ENCODE data around the gene TNFSF8.

The TNFSF8 gene

DNA sequence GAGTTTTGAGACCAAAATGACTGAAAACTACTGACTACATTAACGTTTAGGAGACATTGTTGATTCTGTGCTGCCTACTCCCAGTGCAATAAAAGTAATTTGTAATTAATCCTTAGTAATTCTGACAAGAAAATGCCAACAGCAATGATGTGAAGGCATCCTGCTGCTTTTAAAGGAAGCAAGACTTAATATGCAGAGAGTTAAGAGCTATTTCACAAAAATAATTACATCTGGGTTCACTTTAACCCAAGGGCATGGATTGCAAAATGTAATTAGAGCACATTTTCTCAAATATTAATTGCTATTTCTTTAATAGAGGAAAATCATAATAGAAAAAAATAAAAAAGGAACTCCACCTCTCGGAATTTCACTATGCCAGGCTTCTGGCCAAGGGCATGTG lies 22.7 kb upstream of the TNFSF8 start:
- H3K9me3 Mint-ChIP-seq, result no peaks in the 10 kb centered on the region
- H3K4me3 Mint-ChIP-seq, result no peak overlapping the region
- peaks cover 59% of the 10 kb centered on the region for H3K4me1 Mint-ChIP-seq (ENCODE audit: low read depth)
- intact Hi-C loops (cut with micrococcal nuclease), result no loop called here
- peaks cover 1% of the 10 kb centered on the region for H3K27me3 Mint-ChIP-seq
- H3K36me3 Mint-ChIP-seq (ENCODE audit: low read depth), result no peaks in the 10 kb centered on the region
- peak overlapping the region; percentile 90 for H3K27ac Mint-ChIP-seq

DNA sequence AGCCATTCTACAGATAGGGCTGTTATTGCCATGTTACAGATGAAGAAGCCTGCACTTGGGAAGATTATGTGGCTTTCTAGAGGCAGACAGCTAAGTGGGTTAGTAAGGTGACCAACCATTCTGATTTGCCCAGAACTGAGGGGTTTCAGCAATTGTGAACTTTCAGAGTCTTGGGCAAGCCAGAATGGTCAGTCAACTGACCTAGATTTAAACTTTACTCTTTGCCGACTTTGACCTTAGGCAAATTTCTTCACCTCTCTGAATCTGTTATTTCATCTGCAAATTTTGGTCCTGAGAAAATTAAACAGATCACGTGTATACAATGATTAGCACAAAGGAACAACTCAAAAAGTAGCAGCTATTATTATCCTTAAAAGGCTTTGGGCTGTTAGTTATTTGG lies 20.4 kb upstream of the TNFSF8 start:
- intact Hi-C loops (cut with micrococcal nuclease), result no loop called here
- Mint-ChIP-seq H3K27ac (no peak overlapping the region), H3K27me3 (peaks cover 1% of the 10 kb centered on the region), H3K36me3 (ENCODE audit: low read depth) (no peaks in the 10 kb centered on the region), H3K4me3 (no peak overlapping the region), H3K9me3 (no peaks in the 10 kb centered on the region), H3K4me1 (ENCODE audit: low read depth) (peaks cover 60% of the 10 kb centered on the region)

DNA sequence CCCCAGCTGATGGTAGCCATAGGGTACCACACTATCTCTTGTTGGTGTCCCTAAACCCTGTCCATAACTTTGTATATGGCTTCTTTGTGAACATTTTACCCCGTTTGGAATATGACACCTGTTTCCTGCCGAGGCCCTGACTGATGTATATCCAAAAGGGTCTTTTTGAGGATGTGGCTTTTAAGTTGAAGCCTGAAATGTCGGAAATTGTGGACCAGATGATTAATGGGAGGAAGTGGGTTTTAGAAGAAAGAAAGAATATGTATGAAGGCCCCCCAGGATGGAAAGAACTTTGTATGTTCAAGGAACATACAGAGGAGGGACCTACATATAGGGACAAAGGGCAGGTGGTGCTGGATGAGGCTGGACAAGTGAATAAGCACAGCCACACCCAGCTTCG lies 16.7 kb upstream of the TNFSF8 start:
- Mint-ChIP-seq H3K36me3 (ENCODE audit: low read depth) (no peaks in the 10 kb centered on the region), H3K27ac (peak overlapping the region; percentile 6), H3K27me3 (peaks cover 1% of the 10 kb centered on the region), H3K4me3 (no peak overlapping the region), H3K9me3 (no peaks in the 10 kb centered on the region), H3K4me1 (ENCODE audit: low read depth) (peaks cover 48% of the 10 kb centered on the region)
- intact Hi-C loops (cut with micrococcal nuclease), result no loop called here

- no peak overlapping the region for H3K4me3 Mint-ChIP-seq
- peak overlapping the region; percentile 27 for H3K27ac Mint-ChIP-seq
- no peaks in the 10 kb centered on the region for H3K36me3 Mint-ChIP-seq (ENCODE audit: low read depth)
- intact Hi-C loops (cut with micrococcal nuclease), result no loop called here
- H3K27me3 Mint-ChIP-seq, result no peaks in the 10 kb centered on the region
- H3K4me1 Mint-ChIP-seq (ENCODE audit: low read depth), result peaks cover 37% of the 10 kb centered on the region
- no peaks in the 10 kb centered on the region for H3K9me3 Mint-ChIP-seq
Measured at GRCh38 chr9:114945616-114946412, 15.4 kb upstream of the TNFSF8 start.

- intact Hi-C loops (cut with micrococcal nuclease), result no loop called here
- peaks cover 55% of the 10 kb centered on the region for H3K4me1 Mint-ChIP-seq (ENCODE audit: low read depth)
- H3K36me3 Mint-ChIP-seq (ENCODE audit: low read depth), result no peaks in the 10 kb centered on the region
- no peaks in the 10 kb centered on the region for H3K9me3 Mint-ChIP-seq
- no peak overlapping the region for H3K27ac Mint-ChIP-seq
- H3K27me3 Mint-ChIP-seq, result no peaks in the 10 kb centered on the region
- H3K4me3 Mint-ChIP-seq, result no peak overlapping the region
Measured at GRCh38 chr9:114941376-114941775, 11.0 kb upstream of the TNFSF8 start.

GRCh38 chr9:114938687-114939575 lies 8.5 kb upstream of the TNFSF8 start:
- Mint-ChIP-seq H3K4me3 (no peak overlapping the region), H3K4me1 (ENCODE audit: low read depth) (peaks cover 44% of the 10 kb centered on the region)
- intact Hi-C loops (cut with micrococcal nuclease), result no loop called here

DNA sequence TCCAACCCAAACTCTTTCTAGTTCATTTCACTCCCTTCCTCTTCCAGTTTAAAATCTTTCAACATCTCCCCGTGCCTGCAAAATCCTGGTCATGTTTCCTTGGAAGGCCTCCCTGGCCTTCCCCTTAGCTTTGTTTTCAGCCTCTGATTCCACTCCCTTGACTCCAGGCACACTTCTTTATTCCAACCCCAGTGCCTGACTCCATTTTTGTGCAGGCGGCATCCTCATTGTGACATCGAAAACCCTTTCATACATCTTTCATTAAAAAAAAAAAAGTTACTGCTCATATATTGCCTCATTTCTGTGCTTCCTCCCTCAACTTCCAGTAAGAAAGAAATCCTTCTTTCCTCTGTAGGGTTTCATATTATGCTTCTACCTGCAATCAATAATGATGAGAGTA lies 7.1 kb upstream of the TNFSF8 start:
- H3K27ac Mint-ChIP-seq, result peak overlapping the region; percentile 82
- no peaks in the 10 kb centered on the region for H3K27me3 Mint-ChIP-seq
- intact Hi-C loops (cut with micrococcal nuclease), result no loop called here

More at GRCh38 chr9:114938687-114939575, 8.5 kb upstream of the TNFSF8 start:
- Mint-ChIP-seq H3K36me3 (ENCODE audit: low read depth) (no peaks in the 10 kb centered on the region), H3K27ac (no peak overlapping the region), H3K9me3 (no peaks in the 10 kb centered on the region), H3K27me3 (no peaks in the 10 kb centered on the region)

GRCh38 chr9:114936581-114936980 lies 6.2 kb upstream of the TNFSF8 start:
- Mint-ChIP-seq H3K4me1 (ENCODE audit: low read depth) (peaks cover 44% of the 10 kb centered on the region), H3K9me3 (no peaks in the 10 kb centered on the region), H3K27me3 (peaks cover 3% of the 10 kb centered on the region), H3K4me3 (no peak overlapping the region), H3K27ac (no peak overlapping the region), H3K36me3 (ENCODE audit: low read depth) (no peaks in the 10 kb centered on the region)
- intact Hi-C loops (cut with micrococcal nuclease), result no loop called here

More for the DNA sequence above, 7.1 kb upstream of the TNFSF8 start:
- H3K4me1 Mint-ChIP-seq (ENCODE audit: low read depth), result peaks cover 44% of the 10 kb centered on the region
- H3K4me3 Mint-ChIP-seq, result peak overlapping the region; percentile 10
- no peaks in the 10 kb centered on the region for H3K36me3 Mint-ChIP-seq (ENCODE audit: low read depth)
- H3K9me3 Mint-ChIP-seq, result no peaks in the 10 kb centered on the region

DNA sequence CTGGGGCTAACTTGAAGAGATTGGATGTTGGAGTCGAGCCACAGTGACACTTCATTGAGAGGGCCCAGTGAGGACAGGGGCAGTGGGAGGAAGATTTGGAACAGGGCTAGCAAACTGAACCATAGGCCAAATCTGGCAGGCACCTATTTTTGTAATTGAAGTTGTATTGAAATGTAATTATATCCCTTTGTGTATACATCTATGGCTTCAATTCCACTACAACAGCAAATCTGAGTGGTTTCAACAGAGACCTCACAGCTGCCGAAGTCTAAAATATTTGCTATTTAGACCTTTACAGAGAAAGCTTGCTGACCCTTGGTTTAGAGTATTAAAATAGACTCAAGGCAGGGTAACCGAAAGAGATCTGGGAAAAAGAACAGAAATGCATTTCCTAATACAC lies 4.7 kb upstream of the TNFSF8 start:
- peaks cover 3% of the 10 kb centered on the region for H3K27me3 Mint-ChIP-seq
- H3K4me3 Mint-ChIP-seq, result no peak overlapping the region
- no peaks in the 10 kb centered on the region for H3K9me3 Mint-ChIP-seq
- peaks cover 51% of the 10 kb centered on the region for H3K4me1 Mint-ChIP-seq (ENCODE audit: low read depth)
- H3K27ac Mint-ChIP-seq, result no peak overlapping the region
- intact Hi-C loops (cut with micrococcal nuclease), result no loop called here
- no peaks in the 10 kb centered on the region for H3K36me3 Mint-ChIP-seq (ENCODE audit: low read depth)

DNA sequence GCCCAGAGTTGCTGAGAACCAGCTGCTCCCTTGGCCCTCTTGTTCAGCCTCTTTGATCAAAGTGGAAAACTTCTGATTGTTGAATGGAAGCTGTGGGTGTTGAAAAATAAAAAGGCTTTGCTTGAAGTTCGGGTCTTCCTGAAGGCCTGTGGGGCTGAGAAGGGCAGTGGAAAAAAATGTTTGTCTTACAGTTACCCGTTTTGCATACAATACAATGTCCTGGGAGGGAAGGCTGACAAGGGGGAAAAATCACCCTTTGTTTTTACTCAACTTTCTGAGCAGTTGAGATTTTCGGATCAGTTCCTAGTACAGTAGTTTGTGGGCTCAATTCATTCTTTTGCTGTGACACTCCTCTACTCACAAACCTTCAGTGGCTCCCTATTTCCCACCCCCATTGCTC lies 2.1 kb upstream of the TNFSF8 start:
- H3K27me3 Mint-ChIP-seq, result peaks cover 3% of the 10 kb centered on the region
- intact Hi-C loops (cut with micrococcal nuclease), result no loop called here
- no peak overlapping the region for H3K4me3 Mint-ChIP-seq
- H3K36me3 Mint-ChIP-seq (ENCODE audit: low read depth), result no peaks in the 10 kb centered on the region
- no peaks in the 10 kb centered on the region for H3K9me3 Mint-ChIP-seq
- peak overlapping the region; percentile 23 for H3K27ac Mint-ChIP-seq
- peaks cover 50% of the 10 kb centered on the region for H3K4me1 Mint-ChIP-seq (ENCODE audit: low read depth)

DNA sequence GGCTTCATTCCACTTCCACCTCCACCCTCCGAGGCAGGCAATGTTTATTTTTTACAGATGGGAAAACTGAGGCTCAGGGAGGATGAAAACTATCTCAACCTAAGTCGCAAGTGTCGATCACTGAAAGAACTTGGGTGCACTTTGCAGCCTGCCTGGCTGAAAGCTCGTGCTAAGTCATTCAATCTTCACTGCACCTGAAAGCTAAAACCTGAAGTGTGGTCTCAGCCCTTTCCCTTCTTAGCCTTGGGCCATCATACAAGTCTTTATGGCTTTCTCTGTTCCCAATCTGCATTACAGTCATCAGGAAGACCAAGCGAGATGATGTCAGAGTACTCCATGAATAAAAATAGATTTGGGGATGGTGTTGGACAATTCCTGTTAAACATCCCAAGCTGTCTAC lies 1.0 kb upstream of the TNFSF8 start:
- intact Hi-C loops (cut with micrococcal nuclease), result no loop called here
- Mint-ChIP-seq H3K27me3 (peaks cover 3% of the 10 kb centered on the region), H3K27ac (peak overlapping the region; percentile 92), H3K4me1 (ENCODE audit: low read depth) (peaks cover 45% of the 10 kb centered on the region), H3K9me3 (no peaks in the 10 kb centered on the region), H3K36me3 (ENCODE audit: low read depth) (no peaks in the 10 kb centered on the region), H3K4me3 (no peak overlapping the region)

DNA sequence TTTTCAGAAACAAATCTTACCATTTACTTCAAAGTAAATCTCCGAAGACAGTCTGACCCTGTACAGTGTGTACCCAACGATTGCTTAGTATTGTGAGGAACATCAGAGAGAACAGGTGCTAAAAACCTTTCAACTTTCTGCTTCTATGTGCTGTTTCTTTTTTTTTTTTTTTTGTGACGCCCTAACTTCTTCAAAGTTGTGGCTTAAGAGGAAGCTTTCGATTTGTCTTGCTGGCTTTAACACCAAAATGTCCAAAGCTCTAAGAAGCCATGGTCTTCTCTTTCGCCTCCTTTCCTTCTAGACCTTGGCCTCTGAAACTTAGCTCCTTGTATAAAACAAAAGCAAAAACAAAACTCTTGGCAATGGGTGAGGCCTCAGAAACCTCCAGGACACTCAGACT lies 1.2 kb downstream of the TNFSF8 start:
- Mint-ChIP-seq H3K27ac (peak overlapping the region; percentile 92), H3K9me3 (no peaks in the 10 kb centered on the region), H3K4me1 (ENCODE audit: low read depth) (peaks cover 48% of the 10 kb centered on the region), H3K4me3 (peak overlapping the region; percentile 79), H3K36me3 (ENCODE audit: low read depth) (no peaks in the 10 kb centered on the region), H3K27me3 (peaks cover 3% of the 10 kb centered on the region)
- intact Hi-C loops (cut with micrococcal nuclease), result loop anchor here (5.0 kb wide), 2 partner anchors 38 to 68 kb away; no protein-coding TSS in a partner anchor

DNA sequence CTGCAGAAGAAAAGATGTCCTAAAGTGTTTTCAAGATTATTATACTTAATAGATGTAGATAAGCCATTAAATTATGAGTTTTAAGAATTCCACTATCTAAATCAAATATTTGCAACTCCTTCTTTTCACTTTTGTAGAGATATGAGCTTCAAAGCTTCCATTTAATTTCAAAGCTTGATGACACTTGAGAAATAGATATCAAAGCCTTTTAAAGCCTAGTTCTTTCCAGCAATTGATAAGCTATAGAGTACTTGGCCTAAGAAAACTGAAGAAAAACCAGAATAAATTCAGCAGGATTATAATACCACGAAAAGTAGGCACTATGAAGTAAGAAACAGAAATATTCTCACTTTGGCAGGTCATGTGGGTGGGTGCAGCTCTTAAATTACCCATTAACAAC lies 1.7 kb downstream of the TNFSF8 start:
- intact Hi-C loops (cut with micrococcal nuclease), result loop anchor here (5.0 kb wide), 2 partner anchors 39 to 69 kb away; no protein-coding TSS in a partner anchor
- Mint-ChIP-seq H3K27me3 (peaks cover 3% of the 10 kb centered on the region), H3K36me3 (ENCODE audit: low read depth) (no peaks in the 10 kb centered on the region), H3K9me3 (no peaks in the 10 kb centered on the region), H3K4me1 (ENCODE audit: low read depth) (peaks cover 54% of the 10 kb centered on the region), H3K27ac (peak overlapping the region; percentile 92), H3K4me3 (peak overlapping the region; percentile 42)

DNA sequence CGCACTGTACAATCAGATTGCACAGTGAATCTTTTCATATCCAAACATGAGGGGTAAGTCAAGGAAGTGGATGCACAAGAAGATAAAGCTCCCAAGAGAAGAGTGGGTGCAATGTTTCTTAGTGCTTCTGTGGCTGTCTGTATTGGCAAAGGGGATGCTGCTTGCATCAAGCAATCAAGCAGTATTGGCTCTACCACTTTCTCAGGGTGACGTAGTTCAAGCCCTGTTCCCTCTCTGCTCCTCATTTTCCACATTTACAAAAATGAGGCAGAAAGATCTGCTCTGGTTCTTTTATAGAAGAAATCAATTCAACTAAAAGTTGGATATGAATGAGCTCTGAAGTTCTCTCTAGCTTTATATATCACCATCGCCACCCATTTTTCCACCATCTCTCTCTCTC lies 2.3 kb downstream of the TNFSF8 start:
- peaks cover 59% of the 10 kb centered on the region for H3K4me1 Mint-ChIP-seq (ENCODE audit: low read depth)
- intact Hi-C loops (cut with micrococcal nuclease), result loop anchor here (5.0 kb wide), 2 partner anchors 39 to 69 kb away; no protein-coding TSS in a partner anchor

More for the DNA sequence above, 2.3 kb downstream of the TNFSF8 start:
- H3K4me3 Mint-ChIP-seq, result peak overlapping the region; percentile 42
- H3K27me3 Mint-ChIP-seq, result peaks cover 3% of the 10 kb centered on the region
- peak overlapping the region; percentile 92 for H3K27ac Mint-ChIP-seq
- no peaks in the 10 kb centered on the region for H3K9me3 Mint-ChIP-seq
- H3K36me3 Mint-ChIP-seq (ENCODE audit: low read depth), result no peaks in the 10 kb centered on the region
